ENCODE results near the gene PLD6. TPM values are rescaled to one million over a fixed set of nuclear protein-coding genes. Genes with fewer than 3 reads are reported as not detected.

The PLD6 gene
- total and polyA plus RNA-seq, 2 donors (not counting 1 experiment from before 2014, with no cell fraction given): 2.0 to 4.1 TPM

- peak overlapping the region; percentile 59 to 63 for H3K27ac ChIP-seq (ENCODE audit: low read length in 2 of 2)
- H4K20me1 ChIP-seq (ENCODE audit: control insufficient read depth, insufficient read depth, low read length, poor library complexity, severe bottlenecking): peaks cover 9% of the 10 kb centered on the region
- WGBS (ENCODE audit: insufficient coverage): 94% methylated on average over 12 of the region's 12 CpGs
- Mint-ChIP-seq H3K9me3 (ENCODE audit: insufficient read depth) (no peaks in the 10 kb centered on the region), H3K27me3 (no peaks in the 10 kb centered on the region), H3K4me3 (peak overlapping the region; percentile 72), H3K27ac (peak overlapping the region; percentile 88), H3K4me1 (peaks cover 47% of the 10 kb centered on the region)
- ChIA-PET POLR2A (interaction anchor here (1.2 kb wide), 1 partner anchor 61 kb away, joined by 3 read pairs; no protein-coding TSS in a partner anchor), CTCF (no interaction called here)
- peaks cover 6 to 89% of the 10 kb centered on the region in 2 experiments for H3K36me3 ChIP-seq (replicated peaks in 1 of 2; ENCODE audit: control extremely low read depth in 1 of 2, control insufficient read depth in 1 of 2, extremely low read depth in 1 of 2, insufficient read depth in 2 of 2, low read length in 1 of 2)
- peak overlapping the region; percentile 63 for H3K4me2 ChIP-seq (replicated peaks; ENCODE audit: low read depth, low read length, poor library complexity, severe bottlenecking)
- peaks cover 22 to 31% of the 10 kb centered on the region in 2 donors for H3K4me1 ChIP-seq (ENCODE audit: control insufficient read depth in 2 of 2, insufficient read depth in 2 of 2, low read length in 2 of 2)
- H2AFZ ChIP-seq (ENCODE audit: insufficient read depth, low read depth, low read length, poor library complexity, severe bottlenecking): no peak overlapping the region
- no peaks in the 10 kb centered on the region for H3K79me2 ChIP-seq (ENCODE audit: control insufficient read depth, insufficient read depth, low read length)
- no peaks in the 10 kb centered on the region for H3K9me3 ChIP-seq (ENCODE audit: control extremely low read depth in 1 of 3, control insufficient read depth in 2 of 3, insufficient read depth in 1 of 3, low read length in 2 of 3)
- H3K4me3 ChIP-seq (ENCODE audit: control extremely low read depth in 1 of 5, extremely low read depth in 1 of 5, insufficient read depth in 1 of 5, low read depth in 2 of 5, low read length in 4 of 5): peak overlapping the region in 1 of 5 experiments; percentile 6
- intact Hi-C loops (cut with micrococcal nuclease): no loop called here
- TF ChIP-seq EZH2 (IDR thresholded peaks at IDR 0.05; ENCODE audit: borderline replicate concordance, insufficient read depth, low read depth, low read length, poor library complexity, severe bottlenecking) (no peak), CTCF (IDR thresholded peaks at IDR 0.05) (no peak)
- no peaks in the 10 kb centered on the region for H3K27me3 ChIP-seq (replicated peaks in 1 of 4; ENCODE audit: control extremely low read depth in 1 of 4, control insufficient read depth in 3 of 4, insufficient read depth in 4 of 4, low read length in 3 of 4)
- H3K9ac ChIP-seq (ENCODE audit: low read length): no peak overlapping the region
- DNase-seq (no peak), ATAC-seq (ENCODE audit: low read depth) (no peak)
Observed at GRCh38 chr17:17176341-17176740, 29.8 kb downstream of the PLD6 start.

- Histone ChIP-seq H3K4me1 (ENCODE audit: control insufficient read depth in 2 of 2, insufficient read depth in 2 of 2, low read length in 2 of 2) (peaks cover 20 to 26% of the 10 kb centered on the region in 2 donors), H3K4me3 (ENCODE audit: control extremely low read depth in 1 of 5, extremely low read depth in 1 of 5, insufficient read depth in 1 of 5, low read depth in 2 of 5, low read length in 4 of 5) (peak overlapping the region in 1 of 5 experiments; percentile 6), H3K4me2 (replicated peaks; ENCODE audit: low read depth, low read length, poor library complexity, severe bottlenecking) (peak overlapping the region; percentile 63), H4K20me1 (ENCODE audit: control insufficient read depth, insufficient read depth, low read length, poor library complexity, severe bottlenecking) (peaks cover 9% of the 10 kb centered on the region), H3K9me3 (ENCODE audit: control extremely low read depth in 1 of 3, control insufficient read depth in 2 of 3, insufficient read depth in 1 of 3, low read length in 2 of 3) (no peaks in the 10 kb centered on the region), H2AFZ (ENCODE audit: insufficient read depth, low read depth, low read length, poor library complexity, severe bottlenecking) (no peak overlapping the region), H3K27me3 (replicated peaks in 1 of 4; ENCODE audit: control extremely low read depth in 1 of 4, control insufficient read depth in 3 of 4, insufficient read depth in 4 of 4, low read length in 3 of 4) (no peaks in the 10 kb centered on the region), H3K9ac (ENCODE audit: low read length) (peak overlapping the region; percentile 12), H3K79me2 (ENCODE audit: control insufficient read depth, insufficient read depth, low read length) (no peaks in the 10 kb centered on the region), H3K36me3 (replicated peaks in 1 of 2; ENCODE audit: control extremely low read depth in 1 of 2, control insufficient read depth in 1 of 2, extremely low read depth in 1 of 2, insufficient read depth in 2 of 2, low read length in 1 of 2) (peaks cover 6 to 87% of the 10 kb centered on the region in 2 experiments), H3K27ac (ENCODE audit: low read length in 2 of 2) (peak overlapping the region; percentile 59 to 63)
- Mint-ChIP-seq H3K27ac (peak overlapping the region; percentile 88), H3K27me3 (no peaks in the 10 kb centered on the region), H3K9me3 (ENCODE audit: insufficient read depth) (no peaks in the 10 kb centered on the region), H3K4me3 (peak overlapping the region; percentile 72), H3K4me1 (peaks cover 44% of the 10 kb centered on the region)
- CTCF ChIA-PET: interaction anchor here (1.1 kb wide), 1 partner anchor 170 kb away, joined by 3 read pairs; no protein-coding TSS in a partner anchor
- DNase-seq: peak; percentile 80
- 14% methylated on average over 9 of the region's 12 CpGs for WGBS (ENCODE audit: insufficient coverage)
- POLR2A ChIA-PET: interaction anchor here (0.5 to 1.2 kb wide), 2 partner anchors 62 to 112 kb away, joined by 3 read pairs; no protein-coding TSS in a partner anchor
- no peak for TF ChIP-seq EZH2 (IDR thresholded peaks at IDR 0.05; ENCODE audit: borderline replicate concordance, insufficient read depth, low read depth, low read length, poor library complexity, severe bottlenecking)
- TF ChIP-seq CTCF (IDR thresholded peaks at IDR 0.05): no peak
- ATAC-seq (ENCODE audit: low read depth): peak; percentile 90
- intact Hi-C loops (cut with micrococcal nuclease): no loop called here
Observed at GRCh38 chr17:17175917-17176316, 30.2 kb downstream of the PLD6 start.
